COLO668 (cell line): ENCODE measurements around the gene HSD17B4.
"Not testable (repeated sequence)": the region's sequence is repeated elsewhere in the genome, so short reads cannot be mapped to it uniquely, and the experiment has no call there.

ENCODE experiments used
- DNase-seq: peaks from one replicate; lab custom pipeline; 2025; ENCODE audit not compliant: unreplicated experiment; lab: John Stamatoyannopoulos, UW

HSD17B4 gene, protein sequence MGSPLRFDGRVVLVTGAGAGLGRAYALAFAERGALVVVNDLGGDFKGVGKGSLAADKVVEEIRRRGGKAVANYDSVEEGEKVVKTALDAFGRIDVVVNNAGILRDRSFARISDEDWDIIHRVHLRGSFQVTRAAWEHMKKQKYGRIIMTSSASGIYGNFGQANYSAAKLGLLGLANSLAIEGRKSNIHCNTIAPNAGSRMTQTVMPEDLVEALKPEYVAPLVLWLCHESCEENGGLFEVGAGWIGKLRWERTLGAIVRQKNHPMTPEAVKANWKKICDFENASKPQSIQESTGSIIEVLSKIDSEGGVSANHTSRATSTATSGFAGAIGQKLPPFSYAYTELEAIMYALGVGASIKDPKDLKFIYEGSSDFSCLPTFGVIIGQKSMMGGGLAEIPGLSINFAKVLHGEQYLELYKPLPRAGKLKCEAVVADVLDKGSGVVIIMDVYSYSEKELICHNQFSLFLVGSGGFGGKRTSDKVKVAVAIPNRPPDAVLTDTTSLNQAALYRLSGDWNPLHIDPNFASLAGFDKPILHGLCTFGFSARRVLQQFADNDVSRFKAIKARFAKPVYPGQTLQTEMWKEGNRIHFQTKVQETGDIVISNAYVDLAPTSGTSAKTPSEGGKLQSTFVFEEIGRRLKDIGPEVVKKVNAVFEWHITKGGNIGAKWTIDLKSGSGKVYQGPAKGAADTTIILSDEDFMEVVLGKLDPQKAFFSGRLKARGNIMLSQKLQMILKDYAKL

DNA sequence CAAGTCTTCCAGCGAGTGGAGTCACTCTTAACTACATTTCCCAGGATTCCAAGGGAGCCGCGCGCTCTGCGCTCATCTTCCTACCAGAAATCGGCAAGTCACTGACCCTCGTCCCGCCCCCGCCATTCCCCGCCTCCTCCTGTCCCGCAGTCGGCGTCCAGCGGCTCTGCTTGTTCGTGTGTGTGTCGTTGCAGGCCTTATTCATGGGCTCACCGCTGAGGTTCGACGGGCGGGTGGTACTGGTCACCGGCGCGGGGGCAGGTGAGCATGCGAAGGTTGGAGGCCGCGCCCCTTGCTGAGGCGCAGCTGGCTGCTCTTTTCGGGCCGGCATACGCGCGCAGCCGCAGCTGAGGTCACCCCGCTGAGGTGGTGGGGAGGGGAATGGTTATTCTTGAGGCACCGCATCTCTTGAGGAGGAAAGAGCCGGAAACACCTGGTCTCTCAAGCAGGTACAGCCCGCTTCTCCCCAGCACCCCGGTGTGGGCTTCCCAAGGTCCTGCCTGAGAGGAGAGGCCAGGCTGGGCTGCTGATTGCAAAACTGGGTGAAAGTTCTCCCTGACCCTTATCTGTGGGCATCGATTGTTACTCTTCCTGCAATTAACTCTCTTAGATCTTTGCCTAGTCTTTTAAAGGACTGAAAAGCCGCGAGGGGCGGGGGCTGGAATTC lies at the start of gene HSD17B4:
TSS of gene HSD17B4 (plus strand) at position 125 of the 667 bp plus-strand sequence. CDS start at position 204, 79 bp downstream.
- DNase-seq: peak; percentile 78

DNA sequence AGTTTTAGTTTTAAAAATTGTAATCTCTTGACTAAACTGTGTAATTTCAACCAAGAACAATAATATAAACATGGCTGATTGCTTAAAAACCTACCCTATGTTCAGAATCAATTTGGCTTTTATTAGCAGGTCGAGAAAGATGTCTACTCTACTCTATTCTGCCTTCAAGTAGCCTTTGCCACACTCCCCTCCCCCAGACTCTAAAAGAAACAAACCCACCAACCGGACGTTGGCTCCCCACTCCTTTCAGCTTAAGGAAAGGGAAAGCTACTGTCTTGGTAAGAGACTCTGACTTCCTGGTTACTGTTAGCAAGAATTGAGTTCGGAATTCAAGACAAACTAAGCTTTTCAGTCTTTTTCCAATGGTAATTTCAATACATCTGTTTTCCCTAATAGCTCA lies 49.7 kb upstream of the HSD17B4 start:
- no peak for DNase-seq

DNA sequence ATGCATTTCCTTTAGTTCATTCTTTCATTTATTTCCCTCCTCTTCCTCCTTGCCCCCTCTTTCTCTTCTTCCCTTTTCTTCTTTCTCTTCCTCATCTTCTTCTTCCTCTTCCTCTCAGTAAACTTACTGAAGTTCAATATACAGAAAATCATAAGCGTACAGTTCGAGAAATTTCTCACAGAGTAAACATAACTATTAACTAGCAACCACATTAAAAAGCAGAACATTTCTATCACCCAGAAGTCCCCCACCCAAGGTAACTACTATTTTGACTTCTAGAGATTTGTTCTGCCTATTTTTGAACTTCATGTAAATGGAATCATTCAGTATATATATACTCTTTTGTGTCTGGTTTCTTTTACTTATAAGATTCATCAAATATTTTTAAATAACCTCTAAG lies 48.3 kb upstream of the HSD17B4 start:
- no peak for DNase-seq

DNA sequence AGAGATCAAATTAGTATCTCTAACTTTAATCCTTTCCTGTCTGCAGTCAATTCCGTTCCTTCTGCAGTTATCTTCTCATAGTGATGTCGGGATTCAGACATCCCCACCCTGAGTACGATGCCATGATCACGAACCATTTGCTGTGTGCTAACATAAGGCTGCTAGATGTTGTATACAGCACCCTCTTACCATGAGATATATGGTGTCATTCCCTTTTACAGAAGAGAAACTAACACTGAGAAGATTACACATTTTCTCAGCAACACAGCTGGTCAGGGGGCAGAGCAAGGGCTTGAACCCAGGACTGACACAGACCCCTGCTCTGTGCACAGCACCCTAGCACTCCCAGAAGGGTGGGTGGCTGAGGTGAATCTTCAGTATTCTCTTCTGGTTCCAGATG lies 46.9 kb upstream of the HSD17B4 start:
- DNase-seq: no peak

DNA sequence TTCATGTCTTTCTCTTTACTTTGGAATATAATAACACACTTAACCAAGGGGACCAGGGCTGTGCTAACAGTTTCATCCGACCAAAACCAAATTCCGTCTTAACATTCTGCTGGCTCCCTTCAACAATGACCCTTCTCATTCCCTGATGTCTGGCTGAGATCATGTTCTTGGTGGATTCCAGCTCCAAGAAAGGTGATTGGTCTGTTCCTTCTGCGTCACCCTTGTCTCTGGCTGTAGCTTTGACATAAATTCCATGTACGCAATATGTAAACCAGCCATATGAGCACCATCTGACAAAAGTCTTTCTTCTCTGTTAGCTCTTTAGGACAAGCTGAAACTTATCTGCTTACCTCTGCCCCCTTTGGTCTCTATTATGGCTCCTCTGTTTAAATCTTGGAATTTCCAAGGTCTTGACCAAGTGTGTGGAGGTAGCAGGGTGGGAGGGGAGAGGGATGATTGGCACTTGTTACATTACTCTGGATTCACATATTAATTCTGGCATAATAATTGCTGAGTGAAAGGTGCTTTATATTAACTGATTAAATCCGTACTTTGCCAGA lies 45.7 kb upstream of the HSD17B4 start:
- DNase-seq: no peak

DNA sequence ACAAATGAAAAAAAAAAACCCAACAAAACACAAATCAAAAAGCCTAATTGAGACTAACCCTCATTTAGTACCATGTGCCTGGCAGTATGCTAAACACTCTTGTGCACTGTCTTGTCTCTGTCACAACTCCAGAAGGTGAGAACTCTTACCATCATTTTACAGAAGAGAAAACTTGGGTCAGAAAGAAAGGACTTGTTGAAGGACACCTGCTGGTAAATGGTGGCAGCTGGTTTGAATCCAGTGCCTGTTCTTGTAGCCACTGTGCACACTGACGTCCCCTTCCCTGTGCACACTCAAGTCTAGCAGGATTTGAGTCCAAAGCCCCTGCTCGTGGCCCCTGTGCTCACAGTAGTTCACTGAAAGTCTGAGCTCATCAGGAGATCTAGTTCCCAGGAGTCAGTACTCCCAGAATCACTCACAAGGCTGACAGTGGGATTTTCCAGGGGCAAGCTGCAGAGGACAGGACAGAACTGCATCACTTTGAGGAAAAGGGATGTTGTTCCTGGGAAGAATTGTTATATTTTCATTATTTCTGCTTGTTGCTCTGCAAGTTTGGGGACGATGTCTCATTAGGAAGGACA lies 43.0 kb upstream of the HSD17B4 start:
- DNase-seq: no peak

DNA sequence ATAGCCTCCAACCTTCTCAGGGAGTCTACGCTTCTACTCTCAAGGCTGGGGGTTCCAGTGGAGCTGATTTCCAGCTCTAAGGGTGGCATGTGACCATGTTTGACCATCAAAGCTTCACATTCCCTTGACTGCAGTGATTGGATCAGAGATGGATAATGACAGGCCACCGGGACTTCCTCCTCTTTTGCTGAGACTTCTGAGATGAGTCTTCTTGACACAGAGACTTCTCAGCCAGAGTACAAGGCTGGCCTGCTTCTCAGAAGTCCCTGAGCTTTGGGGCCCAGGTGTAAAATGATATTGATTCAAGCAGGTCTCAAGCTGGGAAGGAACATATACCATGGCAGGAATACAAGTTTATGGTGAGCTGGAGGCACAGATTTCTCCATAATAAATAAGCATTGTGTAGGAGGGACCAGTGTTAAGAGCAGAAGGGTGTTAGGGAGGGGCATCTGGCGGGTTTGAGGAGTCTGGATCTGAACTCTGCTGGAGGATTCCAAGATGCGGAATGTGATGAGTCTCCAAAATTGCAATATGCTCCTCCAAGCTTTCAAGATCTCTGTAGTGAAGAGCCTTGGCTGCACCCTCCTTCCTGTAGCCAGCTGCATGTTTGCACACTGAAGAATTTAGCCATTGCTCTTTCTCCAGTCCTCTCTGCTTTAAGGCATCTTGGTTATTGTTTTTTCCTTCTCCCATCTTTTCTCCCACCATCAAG lies 41.7 kb upstream of the HSD17B4 start:
- no peak for DNase-seq

DNA sequence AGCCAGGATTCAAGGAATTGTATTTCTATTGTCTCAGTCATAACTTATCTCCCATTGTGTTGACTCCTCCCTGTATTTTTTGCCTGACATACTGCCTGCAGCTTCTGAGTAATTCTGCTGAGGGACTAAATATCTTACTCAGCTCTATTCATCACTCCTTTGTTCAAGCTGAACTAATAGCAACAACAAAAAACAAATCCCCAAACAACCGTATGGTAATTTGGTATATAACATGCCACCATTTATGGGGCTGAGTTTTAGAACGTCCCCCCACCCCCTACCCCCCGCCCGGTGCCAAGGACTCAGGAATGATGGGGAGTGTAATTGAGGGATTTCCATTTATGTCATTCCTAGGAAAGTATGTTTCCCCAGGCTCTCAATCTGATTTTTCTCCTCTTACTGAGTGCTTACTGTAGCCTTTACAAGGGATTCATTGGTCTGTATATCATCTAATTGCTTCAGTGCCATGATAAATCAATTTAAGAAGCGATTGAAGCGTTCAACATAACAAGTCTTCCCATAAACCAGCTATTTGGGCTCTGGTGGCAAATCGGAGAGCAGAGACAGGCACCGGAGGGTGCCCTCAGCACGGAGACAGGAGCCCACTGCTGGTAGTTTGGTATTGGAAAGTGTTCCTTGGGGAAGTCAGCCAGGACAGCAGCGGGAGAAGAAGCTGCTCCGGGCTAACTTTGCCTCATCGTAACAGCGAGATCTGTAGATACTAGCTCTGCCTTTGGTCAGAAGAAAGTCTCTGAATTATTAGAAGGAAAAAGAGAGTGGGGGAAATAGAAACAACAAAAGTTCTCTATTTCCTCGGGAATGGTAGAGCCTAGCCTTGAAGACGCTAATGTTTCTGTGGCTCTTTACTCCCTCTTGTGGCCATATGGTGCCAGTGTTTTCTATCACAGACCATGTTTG lies 40.7 kb upstream of the HSD17B4 start:
- peak; percentile 26 for DNase-seq

DNA sequence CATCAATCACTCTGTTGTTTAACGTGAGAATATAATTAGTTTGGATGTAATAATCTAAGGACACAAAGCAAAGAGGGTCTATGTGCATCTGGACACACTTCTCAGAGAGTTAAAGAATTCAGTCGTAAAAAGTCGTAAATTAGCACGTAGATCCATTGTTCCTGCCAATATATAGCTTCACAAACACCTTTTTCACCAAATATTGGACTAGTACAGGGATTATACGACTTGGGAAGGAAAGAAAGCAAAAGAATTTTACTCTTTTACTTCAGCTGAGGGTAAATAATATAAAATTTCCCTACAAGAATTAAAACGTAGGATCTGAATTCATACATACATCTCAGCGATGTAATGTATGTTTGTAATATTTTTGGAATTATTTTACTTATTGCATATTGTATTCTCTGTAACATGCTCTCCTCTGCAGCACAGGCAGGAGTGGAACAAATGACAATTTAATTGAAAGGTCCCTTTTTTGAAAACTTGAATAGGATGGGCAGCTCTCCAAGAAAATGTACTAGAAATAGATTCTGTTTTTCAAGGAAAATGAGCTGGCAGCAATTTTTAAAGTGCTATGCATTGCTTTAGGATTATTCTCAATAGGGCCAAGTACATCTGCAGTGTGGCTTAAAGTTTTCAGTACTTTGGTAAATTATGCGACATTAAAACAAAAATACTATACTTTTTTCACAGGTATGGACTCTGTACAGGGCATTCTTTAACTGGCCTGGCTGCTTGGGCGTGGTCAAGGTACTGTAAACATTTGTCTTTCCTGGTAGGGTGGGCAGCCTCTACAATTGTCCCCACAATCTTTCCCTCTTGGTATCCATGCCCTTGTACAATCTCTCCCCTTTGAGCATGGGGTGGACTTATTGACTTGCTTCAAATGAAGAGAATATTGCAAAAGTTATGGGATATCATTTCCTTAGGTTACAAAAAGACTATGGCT lies 39.7 kb upstream of the HSD17B4 start:
- DNase-seq: no peak

DNA sequence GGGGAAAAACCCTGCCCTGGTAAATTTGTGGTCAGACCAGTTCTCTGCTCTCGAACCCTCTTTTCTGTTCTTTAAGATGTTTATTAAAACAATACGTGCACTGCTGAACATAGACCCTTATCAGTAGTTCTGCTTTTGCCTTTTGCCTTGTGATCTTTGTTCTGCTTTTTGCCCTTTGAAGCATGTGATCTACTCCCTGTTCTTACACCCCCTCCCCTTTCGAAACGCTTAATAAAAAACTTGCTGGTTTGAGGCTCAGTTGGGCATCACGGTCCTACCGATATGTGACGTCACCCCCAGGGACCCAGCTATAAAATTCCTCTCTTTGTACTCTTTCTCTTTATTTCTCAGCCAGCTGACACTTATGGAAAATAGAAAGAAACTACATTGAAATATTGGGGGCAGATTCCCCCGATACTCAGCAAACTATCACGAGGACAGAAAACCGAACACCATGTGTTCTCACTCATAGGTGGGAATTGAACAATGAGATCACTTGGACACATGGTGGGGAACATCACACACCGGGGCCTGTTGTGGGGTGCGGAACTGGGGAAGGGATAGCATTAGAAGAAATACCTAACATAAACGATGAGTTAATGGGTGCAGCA lies 38.1 kb upstream of the HSD17B4 start:
- not testable (repeated sequence) for DNase-seq

DNA sequence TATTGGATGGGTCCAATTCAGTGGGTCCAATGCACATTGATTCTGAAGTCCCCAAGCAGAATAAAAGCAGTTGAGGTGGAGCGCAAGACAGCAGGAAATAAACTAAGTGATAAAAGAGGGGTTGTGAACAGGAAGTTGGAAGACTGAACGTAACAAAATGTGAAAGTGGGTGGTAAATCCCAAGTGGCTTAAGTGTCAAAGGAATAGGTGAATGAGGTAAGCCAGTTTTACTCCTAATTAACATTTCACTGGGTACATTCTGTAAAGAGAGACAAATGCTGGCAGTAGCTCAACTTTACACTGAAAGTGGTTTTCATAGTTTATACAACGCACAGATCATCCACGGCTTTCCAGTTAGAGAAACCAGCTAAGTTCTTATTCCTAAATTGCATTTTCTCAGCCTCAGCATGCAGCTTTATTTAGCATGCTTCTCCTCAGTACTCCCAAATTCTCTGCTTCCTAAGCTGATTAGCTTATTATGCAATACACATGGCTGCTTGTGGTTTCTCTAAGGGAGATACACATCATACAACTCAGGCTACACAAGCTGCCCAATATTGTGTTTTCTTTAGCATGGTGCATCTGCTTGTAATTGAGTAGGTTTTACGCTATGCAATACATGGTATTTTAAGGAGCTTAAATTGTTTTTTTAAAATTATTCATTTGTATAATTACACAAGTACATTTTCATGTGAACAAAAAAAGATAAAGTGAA lies 34.2 kb upstream of the HSD17B4 start:
- no peak for DNase-seq

DNA sequence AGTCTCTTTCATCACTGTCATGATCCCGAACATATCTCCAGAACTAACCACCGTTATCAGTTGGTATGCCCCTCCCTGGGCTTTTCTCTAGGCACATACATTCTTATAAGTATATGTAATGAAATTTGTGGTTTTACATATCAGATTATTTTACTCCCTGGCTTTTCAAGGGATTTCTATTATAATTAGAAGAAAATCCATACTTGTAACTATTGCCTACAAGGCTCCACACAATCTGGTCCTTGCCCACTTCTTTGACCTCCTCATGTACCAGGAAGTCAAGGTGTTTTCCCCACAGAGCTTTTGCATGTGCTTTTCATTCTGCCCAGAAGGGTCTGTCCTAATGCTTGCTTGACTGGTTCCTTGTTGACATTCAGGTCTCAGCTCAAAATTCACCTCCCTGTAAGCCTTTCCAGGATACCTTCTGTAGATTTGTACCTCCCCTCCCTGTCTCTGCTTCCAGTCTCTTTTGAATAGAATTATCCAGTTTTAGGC lies 33.6 kb upstream of the HSD17B4 start:
- no peak for DNase-seq

DNA sequence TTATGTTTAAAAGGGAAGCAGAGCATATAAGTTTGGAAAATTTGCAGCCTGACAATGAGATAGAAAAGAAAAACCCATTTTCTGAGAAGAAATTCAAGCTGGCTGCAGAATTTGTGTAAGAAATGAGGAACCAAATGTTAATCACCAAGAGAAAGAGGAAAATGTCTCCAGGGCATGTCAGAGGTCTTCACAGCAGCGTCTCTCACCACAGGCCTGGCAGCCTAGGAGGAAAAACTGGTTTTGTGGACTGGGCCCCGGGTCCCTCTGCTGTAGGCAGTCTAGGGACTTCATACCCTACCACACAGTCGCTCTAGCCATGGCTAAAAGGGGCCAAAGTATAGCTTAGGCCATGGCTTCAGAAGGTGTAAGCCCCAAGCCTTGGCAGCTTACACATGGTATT lies 32.1 kb upstream of the HSD17B4 start:
- no peak for DNase-seq

DNA sequence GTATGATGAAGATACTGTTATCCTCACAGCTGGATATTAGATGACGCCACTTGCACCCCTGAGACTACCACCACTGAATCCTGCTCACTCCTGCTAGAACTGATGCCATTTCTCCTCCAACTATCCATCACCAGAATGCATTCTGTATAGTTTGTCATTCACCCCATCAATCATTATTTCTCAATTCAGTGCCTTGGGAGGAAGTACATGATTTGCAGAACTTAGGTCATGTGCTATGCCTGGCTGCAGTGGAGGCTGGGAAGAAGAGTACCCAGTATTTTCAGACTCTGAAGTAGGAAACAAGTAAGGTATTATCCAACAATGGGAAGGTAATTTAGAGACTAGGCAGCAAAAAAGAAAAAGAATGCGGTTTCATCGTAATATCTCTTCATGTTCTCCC lies 26.2 kb upstream of the HSD17B4 start:
- no peak for DNase-seq

DNA sequence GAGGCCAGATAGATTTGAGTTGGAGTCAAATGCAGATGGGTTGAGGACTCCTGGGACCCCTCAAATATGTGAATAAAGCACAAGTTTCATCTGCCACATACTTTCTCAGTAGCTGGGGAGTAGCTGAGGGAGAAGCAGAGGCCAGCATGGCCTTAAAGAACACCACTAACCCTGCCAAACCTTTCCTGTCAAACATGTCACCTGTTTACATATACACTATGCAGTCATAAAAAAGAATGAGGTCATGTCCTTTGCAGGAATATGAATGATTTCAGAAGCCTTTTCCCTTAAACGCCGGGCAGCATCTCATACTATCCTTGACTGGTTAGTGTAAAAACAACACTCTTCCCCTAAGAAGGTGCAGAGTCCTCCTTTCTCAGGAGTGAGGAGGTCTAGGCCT lies 25.2 kb upstream of the HSD17B4 start:
- DNase-seq: no peak

DNA sequence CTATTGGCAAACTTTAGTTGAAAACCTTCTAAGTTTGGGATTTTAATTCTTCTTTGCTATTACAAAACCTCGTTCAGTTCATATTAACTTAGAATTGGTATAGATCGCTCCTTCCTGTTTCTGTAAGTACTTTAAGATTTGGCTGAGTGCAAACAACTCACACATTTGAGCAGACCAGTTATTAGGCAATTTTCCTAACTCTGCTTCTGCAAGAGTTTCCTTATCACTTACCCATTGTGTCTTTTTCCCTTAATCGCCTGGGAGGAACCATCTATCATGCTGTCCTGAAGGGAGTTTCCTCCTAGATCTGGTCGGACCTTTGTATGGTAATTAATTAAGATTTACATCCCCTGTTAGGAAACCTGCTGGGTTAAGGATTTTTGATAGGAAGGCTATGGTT lies 24.7 kb upstream of the HSD17B4 start:
- not testable (repeated sequence) for DNase-seq

DNA sequence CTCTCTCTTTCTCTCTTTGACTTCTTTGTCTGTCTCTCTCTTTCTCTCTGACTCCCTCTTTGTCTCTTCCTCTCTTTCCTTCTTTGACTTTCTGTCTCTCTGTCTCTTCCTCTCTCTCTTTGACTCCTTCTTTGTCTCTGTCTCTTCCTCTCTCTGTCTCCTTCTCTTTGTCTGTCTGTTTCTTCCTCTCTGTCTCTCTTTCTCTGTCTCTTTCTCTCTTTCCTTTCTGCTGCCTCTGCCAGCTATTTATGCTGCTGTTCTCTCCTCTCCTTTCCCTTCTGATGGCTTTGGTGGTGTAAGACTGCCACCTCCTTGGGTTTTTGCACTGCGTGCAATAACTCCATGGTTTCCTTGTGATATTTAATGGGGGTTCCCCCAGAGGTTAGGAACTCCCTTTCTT lies 24.1 kb upstream of the HSD17B4 start:
- not testable (repeated sequence) for DNase-seq
